NAMALWA (cell line): ENCODE results near the gene DMRTB1.

Experiments used
- DNase-seq: peaks from one replicate; pipeline ENCODE4 v3.0.0-alpha.2; 2015; ENCODE audit warnings: low spot score

The DMRTB1 gene

DNA sequence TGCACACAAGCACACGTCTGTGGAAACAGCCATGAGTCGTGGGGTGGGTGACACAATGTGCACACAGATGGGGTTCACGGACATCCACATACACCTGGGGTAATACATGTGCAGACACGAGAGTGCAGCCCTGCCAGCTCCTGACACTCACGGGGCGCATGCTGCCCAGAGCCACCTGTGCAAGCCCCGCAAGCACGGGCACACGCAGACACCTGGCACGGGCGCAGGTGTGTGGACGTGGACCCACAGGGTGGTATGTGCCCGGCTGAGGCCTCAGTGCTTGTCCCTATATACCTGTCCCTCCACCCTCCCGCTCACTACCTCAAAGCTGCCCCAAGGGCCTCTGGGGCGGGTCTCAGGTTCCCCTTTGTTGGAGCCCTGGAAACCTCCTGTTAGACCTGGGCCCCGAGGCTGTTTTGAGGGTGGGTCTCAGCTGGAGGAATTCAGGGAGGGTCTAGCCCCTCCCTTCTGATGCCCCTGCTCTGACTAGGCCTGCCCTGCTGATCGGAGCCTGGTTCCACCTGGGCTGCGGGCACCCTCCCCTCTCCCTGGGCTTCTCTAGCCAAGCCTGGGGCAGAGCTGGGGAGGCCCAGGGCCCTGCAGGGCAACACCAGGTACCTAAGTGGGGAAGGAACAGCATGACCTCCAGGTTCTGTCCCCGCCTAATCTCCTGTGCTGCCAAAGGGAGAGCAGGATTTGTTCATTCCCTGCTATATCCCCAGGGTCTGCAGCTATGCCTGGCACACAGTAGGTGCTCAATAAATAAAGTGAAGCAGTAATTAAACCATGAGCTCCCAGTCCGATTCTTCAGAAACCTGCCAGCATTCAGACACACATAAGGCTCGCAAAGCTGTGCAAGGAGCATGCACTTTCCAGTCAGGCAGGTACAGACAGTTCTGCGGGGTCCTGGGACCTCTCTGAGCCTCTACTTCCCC, 49.1 kb downstream of the DMRTB1 start:
- DNase-seq: no peak

DNA sequence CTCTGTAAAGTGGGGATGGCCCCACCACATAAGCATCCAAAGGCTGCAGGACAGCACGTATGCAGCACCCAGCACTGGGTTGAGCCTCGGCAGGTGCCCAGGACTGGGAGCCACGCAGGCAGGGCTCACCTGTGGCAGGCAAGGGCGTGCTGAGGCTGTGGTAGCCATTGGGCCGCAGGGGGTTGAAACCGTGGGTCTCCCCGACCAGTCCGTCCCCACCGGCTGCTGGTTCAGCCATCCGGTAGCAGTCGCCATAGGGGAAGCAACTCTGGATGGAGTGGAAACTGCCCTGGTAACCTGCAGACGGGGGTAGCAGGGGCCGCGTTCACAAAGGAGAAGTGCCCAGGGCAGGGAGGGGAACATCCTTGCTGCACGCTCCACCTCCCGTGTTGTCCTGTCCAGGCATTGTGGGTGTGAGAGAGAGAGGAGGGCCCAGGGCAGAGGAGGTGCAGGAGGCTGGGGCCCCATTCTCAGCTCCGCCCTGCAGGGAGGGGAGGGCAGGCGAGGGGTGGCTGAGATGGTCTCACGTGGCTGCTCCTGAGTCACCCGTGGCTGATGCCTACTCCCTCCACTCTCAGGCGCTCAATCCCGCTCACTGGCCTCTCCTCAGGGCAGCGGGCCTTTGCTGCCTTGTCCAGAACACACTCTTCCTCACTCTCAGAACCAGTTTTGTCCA, 49.9 kb downstream of the DMRTB1 start:
- DNase-seq: no peak

DNA sequence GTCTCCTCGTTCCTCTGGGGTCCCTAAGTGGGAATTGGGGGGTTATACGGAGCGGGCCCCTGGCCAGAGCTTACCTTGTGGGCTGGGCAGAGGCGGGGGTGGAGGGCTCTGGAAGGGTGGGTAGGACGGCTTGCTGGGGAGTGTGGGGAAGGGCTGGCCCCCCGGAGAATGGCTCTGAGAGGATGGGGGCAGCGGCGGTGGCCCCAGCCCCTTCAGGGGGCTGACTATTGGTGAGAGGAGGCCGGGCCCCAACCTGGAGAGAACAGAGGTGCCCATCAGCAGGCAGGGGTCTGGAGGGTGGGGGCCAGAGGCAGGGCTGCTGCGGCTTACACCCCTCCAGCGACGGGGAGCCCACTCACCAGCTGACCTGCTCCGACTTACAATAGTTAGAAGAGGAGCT, 50.6 kb downstream of the DMRTB1 start:
- no peak for DNase-seq

DNA sequence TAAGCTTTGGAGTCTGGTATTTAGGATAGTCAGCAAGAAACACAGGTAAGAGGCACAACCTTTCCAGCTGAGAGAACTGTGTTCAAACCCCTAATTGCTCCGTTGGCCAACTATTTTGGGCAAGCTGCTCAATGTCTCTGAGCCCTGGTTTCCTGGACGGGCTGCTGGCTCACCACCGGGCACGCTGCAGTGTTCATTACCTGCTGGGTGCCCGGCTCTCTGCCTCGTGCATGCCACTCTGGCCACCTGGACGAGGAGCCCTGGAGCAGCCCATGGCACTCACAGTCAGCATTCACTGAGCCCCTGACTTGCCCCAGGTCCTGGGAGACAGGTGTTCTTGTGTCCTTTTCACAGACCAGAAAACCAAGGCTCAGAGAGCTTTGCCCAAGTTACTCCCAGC, 51.0 kb downstream of the DMRTB1 start:
- DNase-seq: no peak

DNA sequence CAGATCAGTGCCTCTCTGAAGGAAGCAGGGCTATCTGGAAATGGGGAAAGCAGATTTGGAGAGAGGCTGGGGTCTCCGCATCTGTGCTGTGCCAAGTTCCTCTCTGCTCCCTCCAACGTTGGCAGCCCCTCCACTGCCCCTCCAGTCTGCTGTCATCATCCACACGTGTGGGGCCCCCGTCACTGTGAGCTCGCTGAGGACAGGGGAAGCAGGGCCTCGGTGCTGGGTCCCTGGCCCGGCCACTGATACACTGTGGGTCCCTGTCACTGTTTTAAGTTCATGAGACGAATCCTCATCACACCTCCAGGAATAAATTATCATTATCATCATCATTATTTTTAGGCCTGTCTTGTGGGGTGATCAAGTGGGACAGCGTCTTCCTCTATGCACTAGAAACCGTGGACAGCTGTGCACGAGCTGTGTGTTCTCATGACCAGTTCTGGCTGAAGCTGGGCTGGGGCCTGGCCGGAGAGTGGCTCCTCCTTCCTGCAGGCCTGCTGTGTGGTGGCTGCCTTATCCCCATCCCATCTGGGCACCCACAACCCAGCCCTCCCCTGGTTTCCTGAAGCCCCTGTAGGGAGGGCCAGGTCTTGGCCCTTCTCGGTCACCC, 52.2 kb downstream of the DMRTB1 start:
- no peak for DNase-seq

DNA sequence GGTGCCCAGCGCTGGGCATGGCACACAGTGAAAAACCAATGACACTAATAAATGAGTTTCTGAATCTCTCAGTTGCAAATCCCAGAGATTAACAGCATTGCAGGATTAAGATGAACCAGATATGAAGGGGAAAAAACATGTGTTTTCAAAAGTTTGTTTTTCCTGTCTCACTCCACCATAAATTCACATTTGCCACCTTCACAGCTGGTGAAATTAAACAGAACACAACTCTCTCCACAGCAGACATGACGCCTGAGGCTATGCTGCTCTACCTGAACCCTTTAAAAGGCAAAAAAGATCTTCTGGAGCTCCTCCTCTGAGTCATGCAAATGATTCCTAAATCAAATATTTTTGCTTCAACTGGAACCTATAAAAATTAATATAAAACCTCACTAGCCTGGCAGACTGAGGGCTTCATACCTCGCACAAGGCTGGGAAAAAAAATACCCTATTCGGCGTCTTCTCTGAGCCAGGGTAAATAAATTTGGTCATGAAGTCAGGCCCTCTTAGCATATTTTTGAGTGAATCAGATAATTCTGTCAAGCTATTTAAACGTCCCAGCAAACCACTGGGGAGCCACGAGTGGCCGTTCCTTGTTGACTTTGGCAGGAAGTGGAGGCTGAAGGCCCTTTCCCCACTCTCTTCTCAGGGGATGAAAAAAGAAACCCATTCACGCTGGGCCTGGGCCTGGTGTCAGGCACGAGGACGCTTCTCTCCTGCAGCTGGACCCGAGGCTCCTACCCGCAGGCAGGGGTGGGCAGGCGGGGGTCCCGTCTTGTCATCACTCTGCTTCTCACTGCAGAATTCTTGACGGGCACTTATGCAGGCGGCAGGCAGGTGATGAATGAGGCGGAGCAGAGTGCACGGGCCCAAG, 53.0 kb downstream of the DMRTB1 start:
- no peak for DNase-seq

GRCh38 chr1:53512807-53513755, 53.9 kb downstream of the DMRTB1 start:
- no peak for DNase-seq

GRCh38 chr1:53513846-53514245, 54.6 kb downstream of the DMRTB1 start:
- DNase-seq: no peak

DNA sequence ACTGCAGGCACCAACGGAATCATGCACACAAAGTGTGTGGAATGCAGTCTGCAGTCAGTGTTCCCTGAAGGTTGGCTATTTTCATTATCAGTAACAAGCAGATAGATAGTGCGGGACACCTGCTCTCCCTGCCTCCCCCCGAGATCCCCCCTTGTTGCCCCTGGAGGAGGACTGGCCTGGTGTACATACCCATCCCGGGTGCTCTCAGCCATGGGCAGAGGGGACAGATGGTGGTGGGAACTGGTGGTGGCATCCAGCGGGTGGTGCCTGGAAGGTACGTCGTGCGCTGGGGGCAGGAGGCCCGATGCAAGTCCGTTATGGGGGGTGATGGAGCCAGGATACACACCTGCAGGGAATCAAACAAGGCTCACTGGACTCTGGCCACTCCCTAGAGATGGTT, 55.2 kb downstream of the DMRTB1 start:
- no peak for DNase-seq

DNA sequence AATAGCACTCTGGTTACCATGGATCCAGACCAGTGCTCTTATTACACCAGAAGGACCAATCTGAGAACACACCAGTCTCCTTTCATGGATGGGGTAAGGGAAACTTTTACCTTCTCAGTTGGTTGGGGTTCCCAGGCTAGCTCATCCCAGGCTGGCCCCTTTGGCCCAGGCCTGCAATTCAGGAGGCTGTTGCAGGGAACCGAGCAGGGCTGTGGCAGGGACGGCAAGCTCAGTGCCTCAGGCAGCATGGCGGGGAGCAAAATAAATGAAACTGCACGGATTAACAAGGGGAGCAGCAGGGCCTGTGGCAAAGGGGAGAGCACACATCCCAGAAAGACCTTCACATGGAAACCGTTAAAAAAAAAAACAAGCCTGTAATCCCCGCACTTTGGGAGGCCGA, 57.0 kb downstream of the DMRTB1 start:
- DNase-seq: no peak
